ENCODE results near the gene CYP27C1.
"Not testable (repeated sequence)": the region's sequence is repeated elsewhere in the genome, so short reads cannot be mapped to it uniquely, and the experiment has no call there.

Gene CYP27C1

DNA sequence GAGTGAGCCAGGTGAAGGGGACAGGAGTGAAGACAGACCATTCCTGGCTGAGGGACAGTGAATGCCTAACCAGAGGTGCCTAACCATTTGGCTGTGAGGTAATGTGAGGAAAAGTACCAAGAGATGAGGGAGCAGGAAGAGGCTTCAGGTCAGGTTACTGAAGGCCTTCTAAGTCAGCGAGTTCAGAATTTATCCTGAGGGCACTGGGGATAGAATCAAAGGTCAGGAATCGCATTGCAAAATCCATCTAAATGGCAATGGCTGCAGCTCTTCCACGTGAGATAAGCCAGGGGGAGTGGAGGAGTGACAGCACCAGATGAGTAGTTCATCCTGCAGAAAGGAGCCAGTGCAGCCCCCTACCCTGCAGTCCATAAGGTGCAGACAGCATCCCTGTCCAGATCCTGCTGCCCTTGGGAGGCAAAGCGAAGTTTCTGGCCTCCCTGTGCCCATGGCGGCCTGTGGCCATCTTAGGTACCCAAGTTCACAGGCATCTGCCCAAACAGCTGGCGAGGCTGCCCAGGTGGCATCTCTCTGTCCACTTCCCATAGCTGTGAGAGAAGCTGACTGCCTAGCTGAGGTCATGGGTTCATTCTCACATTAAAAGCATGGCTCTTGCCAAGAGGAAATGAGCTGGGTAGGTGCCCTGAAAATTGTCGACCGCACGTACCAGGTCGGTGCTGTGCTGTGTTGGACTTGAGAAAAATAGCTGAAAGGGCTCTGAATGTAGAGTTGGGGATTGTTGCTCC lies 49.5 kb downstream of the CYP27C1 start:
- DNase-seq (ENCODE audit: low spot score) = no peak

- no peak for DNase-seq (ENCODE audit: low spot score)
Observed at GRCh38 chr2:127170021-127170420, 50.1 kb downstream of the CYP27C1 start.

GRCh38 chr2:127169066-127169660 lies 50.9 kb downstream of the CYP27C1 start:
- no peak for DNase-seq (ENCODE audit: low spot score)

GRCh38 chr2:127166231-127166860 lies 53.8 kb downstream of the CYP27C1 start:
- no peak for DNase-seq (ENCODE audit: low spot score)

DNA sequence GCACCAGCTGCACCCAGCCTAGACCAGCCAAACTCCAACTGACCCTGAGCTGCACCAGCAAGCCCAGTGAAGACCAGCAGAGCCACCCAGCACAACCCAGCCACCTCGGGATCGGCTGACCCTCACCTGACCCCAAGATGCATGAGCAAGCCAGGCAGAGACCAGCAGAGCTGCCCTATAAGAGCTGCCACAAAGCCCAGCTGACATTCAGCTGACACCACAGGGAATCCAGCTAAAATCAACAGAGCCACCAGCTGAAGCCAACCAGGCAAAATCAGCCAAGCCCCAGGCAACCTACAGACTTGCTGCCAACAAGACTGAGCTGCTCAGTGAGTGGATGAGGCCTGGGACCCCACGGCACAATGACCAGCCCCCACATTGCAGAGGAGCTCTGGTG lies 54.6 kb downstream of the CYP27C1 start:
- no peak for DNase-seq (ENCODE audit: low spot score)

DNA sequence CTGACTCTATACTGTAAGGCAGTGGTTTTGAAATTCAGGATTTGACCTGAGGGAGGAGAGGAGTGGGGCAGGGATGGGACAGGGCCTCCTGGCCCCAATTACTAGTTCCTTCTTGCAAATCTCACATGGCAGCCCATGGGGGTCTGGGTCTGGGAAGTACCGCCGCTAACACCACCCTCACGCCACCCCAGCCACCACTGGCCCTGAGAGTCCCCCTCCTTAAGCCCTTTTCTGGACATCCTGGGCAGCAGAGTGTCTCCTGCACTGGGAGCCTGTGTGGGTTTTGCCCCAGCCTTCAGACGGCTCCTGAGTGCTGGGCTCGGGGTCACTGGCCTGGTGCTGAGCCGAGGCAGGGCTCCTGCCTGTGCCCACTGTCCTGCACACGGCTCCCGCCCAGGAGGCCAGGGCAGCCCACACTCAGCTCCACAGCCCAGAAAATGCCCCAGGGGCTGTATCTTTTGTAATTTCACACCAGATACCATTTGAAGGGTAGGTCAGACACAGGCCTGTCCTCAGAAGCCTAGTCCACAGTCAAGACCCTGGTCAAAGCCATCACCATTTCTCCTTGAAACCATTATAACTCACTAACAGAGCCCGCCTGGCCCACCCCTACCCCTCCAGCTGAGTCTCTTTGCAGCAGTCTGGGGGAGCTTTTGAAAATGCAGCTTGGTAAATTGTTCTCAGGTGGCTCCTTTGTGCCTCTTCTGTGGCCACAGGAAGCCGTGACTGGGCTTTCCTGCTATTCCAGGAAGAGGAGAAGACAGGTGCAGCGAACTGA lies 55.1 kb downstream of the CYP27C1 start:
- no peak for DNase-seq (ENCODE audit: low spot score)

- no peak for DNase-seq (ENCODE audit: low spot score)
Observed at GRCh38 chr2:127163921-127164320, 56.2 kb downstream of the CYP27C1 start.

GRCh38 chr2:127163090-127163406 lies 57.1 kb downstream of the CYP27C1 start:
- DNase-seq (ENCODE audit: low spot score) = not testable (repeated sequence)

- DNase-seq (ENCODE audit: low spot score) = no peak
Observed at GRCh38 chr2:127162261-127163089, 57.6 kb downstream of the CYP27C1 start.

- no peak for DNase-seq (ENCODE audit: low spot score)
Observed at GRCh38 chr2:127161176-127162136, 58.6 kb downstream of the CYP27C1 start.

- DNase-seq (ENCODE audit: low spot score) = no peak
Observed at GRCh38 chr2:127160676-127161075, 59.4 kb downstream of the CYP27C1 start.

DNA sequence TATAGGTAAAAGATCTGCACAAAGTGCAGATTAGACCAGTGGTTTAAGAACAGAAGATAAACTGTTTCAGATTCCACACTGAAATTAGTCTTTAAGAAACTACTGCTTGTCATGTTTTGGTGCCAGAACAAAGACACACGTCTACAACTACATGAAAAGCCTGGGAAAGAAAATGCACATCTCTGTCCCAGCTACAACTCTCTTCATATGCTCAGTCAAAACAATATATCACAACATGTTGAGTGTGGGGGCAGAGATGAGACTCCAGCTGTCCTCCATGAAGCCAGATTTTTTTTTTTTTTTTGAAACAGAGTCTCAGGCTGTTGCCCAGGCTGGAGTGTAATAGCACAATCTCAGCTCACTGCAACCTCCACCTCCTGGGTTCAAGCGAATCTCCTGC lies 60.6 kb downstream of the CYP27C1 start:
- DNase-seq (ENCODE audit: low spot score) = no peak

- DNase-seq (ENCODE audit: low spot score) = no peak
Observed at GRCh38 chr2:127158614-127159290, 61.3 kb downstream of the CYP27C1 start.

DNA sequence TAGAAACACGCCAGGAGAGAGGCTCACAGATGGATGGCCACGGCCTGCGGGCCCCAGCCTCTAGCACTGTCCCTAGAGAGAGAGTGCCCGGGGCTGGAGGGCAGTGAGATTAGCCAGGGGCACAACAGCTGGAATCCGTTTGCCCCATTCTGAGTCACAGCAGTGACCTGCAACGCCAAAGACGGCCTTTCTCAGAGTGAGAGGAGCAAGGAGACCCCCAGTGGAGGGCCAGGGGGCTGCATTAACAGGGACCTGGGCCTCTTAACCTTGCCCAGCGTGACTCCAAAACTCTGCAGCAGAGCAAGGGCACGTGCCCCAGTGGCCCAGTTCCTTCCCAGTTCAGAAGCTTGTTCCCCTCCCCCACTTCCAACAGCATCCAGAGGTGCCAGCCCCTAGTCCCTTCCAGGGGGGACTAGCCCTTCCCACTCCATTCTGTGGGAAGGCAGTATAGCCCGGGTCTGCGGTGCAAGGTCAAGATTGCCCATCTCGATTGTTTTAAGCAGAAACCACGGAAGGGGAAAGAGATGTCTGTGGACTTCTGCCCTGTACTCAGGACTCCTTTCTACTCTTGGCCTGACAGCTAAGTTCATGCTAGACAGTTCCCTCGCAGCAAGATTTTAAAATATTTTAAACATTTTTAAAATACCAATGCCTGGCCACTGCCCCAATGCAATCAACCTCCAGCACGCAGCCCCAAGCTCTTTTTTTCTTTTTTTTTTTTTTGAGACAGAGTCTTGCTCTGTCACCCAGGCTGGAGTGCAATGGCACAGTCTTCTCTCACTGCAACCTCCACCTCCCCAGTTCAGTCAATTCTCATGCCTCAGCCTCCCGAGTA lies 62.2 kb downstream of the CYP27C1 start:
- DNase-seq (ENCODE audit: low spot score) = no peak

GRCh38 chr2:127157114-127157513 lies 63.0 kb downstream of the CYP27C1 start:
- no peak for DNase-seq (ENCODE audit: low spot score)

GRCh38 chr2:127155947-127156346 lies 64.2 kb downstream of the CYP27C1 start:
- peak; percentile 64 for DNase-seq (ENCODE audit: low spot score)

GRCh38 chr2:127155028-127155581 lies 65.0 kb downstream of the CYP27C1 start:
- DNase-seq (ENCODE audit: low spot score) = no peak

DNA sequence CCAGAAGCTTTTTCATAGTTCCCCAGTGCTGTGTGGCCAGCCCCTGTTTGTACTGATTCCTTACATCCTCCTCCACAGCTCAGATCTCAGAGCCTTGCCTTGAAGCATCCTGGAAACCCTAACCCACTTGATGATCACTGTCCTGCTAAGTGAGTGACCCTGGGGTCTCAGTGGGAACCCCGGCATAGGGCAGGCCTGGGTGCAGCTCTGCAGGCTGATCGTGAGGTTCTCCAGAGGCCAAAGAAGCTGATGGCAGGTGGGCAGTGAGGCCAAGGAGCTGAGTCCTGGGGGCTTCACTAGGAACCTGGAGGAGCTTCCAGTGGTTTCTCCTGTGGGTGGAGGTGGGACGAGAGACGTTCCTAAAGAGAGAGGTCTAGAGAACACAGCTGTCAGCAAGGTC lies 65.7 kb downstream of the CYP27C1 start:
- no peak for DNase-seq (ENCODE audit: low spot score)

DNA sequence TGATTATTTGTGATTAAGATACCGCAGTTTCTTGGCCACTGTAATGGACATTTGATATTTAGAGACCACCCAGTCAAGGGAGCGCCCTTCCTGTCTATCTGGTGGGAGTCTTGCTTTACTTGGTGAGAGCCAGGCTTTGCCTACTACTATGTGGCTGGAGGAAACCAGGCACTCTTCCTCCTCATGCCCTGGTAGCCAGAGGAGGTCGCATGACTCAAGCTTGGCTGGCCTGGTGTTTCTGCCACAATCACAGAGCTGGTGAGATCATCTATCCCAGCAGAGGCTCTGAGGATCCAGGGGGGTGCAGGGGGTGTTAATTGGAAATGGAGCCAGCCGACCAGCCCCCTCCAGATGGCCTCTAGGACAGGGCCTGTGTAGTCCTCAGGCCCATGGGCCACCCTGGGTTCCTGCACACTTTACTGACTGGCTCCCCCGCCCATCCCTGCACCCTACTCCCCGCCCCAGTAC lies 66.4 kb downstream of the CYP27C1 start:
- DNase-seq (ENCODE audit: low spot score) = peak; percentile 88
